Pancreas (tissue), 10 donors: ENCODE results near the gene PCGF2. TPM values are rescaled to one million over a fixed set of nuclear protein-coding genes. Genes with fewer than 3 reads are reported as not detected.

Experiments used
- ATAC-seq, 4 donors: fragments of 200-7000 bp; cut with Tn5 transposase; one replicate each; pipeline versions ENCODE4 v1.8.0 to v1.9.1; 2020; ENCODE audit warnings: mild to moderate bottlenecking in 4 of 4, moderate library complexity in 4 of 4
- DNase-seq, 6 donors: peaks; one replicate each; pipeline ENCODE4 v3.0.0-alpha.2; 2020
- FAIRE-seq: peaks from 2 replicates; lab custom pipeline; 2012; peaks lifted over from hg19 to GRCh38; lab: Jason Lieb, UNC
- H3K27ac ChIP-seq, 4 donors: fragments of 200-600 bp; sonication (generic); 1 replicate in 3 of 4; 2 replicates in 1 of 4; pipeline versions ENCODE4 v1.5.0 to v1.8.0; 2020
- H3K27me3 ChIP-seq, 4 donors: fragments of 200-600 bp; one replicate each; pipeline ENCODE4 v1.8.0; 2021
- H3K36me3 ChIP-seq, 3 donors: fragments of 200-600 bp; sonication (generic) in 1 of 3; one replicate each; pipeline versions ENCODE4 v1.5.0 to v1.8.0; 2020 to 2021
- H3K4me1 ChIP-seq, 3 donors: fragments of 200-600 bp; one replicate each; pipeline ENCODE4 v1.8.0; 2021
- H3K4me3 ChIP-seq, 4 donors: fragments of 200-600 bp; sonication (generic) in 2 of 4; one replicate each; pipeline versions ENCODE4 v1.5.0 to v1.8.0; 2020 to 2021
- H3K9me3 ChIP-seq, 4 donors: fragments of 200-600 bp; one replicate each; pipeline ENCODE4 v1.8.0; 2021
- CTCF ChIP-seq, 4 donors: fragments of 200-600 bp; sonication (generic) in 3 of 4; IDR thresholded peaks; one replicate each; pipeline versions ENCODE4 v1.5.0 to v1.8.0; 2021; ENCODE audit warnings: antibody characterized with exemption in 4 of 4
- WGBS, 2 donors: extraction: QIAGEN DNeasy Blood & Tissue Kit; methylation state at CpG; one replicate each; pipeline ENCODE4 v1.1.7; 2013; 5-methylcytosine and 5-hydroxymethylcytosine counted together
- intact Hi-C, 3 donors: fragments of 100-400 bp; cut with DNase I; formaldehyde crosslinking; loops; one replicate each; pipeline versions ENCODE4 v1.11.1 to v1.14.2; 2022
- polyA plus RNA-seq, 2 donors: library from polyadenylated mRNA; stranded (reverse); fragments of 200-250 nt; gene quantifications; one replicate each; pipeline ENCODE4 v1.2.3, GENCODE V29; 2013
- total RNA-seq, 6 donors: library from RNA; stranded (reverse); fragmentation: NEBNext Ultra II Directional in 4 of 6; extraction: Animal tissue kit (Norgen Biotek cat#: 25700) in 4 of 6; gene quantifications; one replicate each; pipeline versions ENCODE4 v1.2.1 to v1.2.4, GENCODE V29; 2021 to 2023
- donor health status: healthy with polysubstance abuse.
- donor health status: DM: no; HTN: no; CAD: no; lungs with moderate emphysema.
- donor health status: DM: no; HTN: no; CAD: no.
- donor health status: control.
- donor health status: control.
- donor health status: Bipolar disorder and iron deficiency.
- donor health status: DM: yes; HTN: yes; CAD: no.
- donor health status: DM: no; HTN: no; CAD: no.
- donor health status: DM: no; HTN: no; CAD: no.
- donor health status: DM: yes; HTN: yes; CAD: no.

Gene PCGF2
- total and polyA plus RNA-seq, 8 donors = 12.9 to 39.6 (median 22.1) TPM

GRCh38 chr17:38746004-38746848, 1.9 kb downstream of the PCGF2 start:
- FAIRE-seq (no peak), DNase-seq (peak in 1 of 6 donors; percentile 33)

GRCh38 chr17:38745545-38745944, 2.6 kb downstream of the PCGF2 start:
- no peak for ATAC-seq
- Histone ChIP-seq H3K4me1 (peaks cover 33 to 43% (median 34%) of the 10 kb centered on the region in 3 donors), H3K9me3 (no peaks in the 10 kb centered on the region), H3K4me3 (no peak overlapping the region), H3K27ac (no peak overlapping the region), H3K36me3 (no peaks in the 10 kb centered on the region), H3K27me3 (no peaks in the 10 kb centered on the region)
- FAIRE-seq = no peak
- no peak for TF ChIP-seq CTCF (IDR thresholded peaks at IDR 0.05)
- WGBS, 2 donors = 63 to 67% methylated on average over 4 of the region's 4 CpGs
- intact Hi-C loops = no loop called here
- DNase-seq = peak in 2 of 6 donors; percentile 67 to 71

More at GRCh38 chr17:38746004-38746848, 1.9 kb downstream of the PCGF2 start:
- no peak for TF ChIP-seq CTCF (IDR thresholded peaks at IDR 0.05)
- Histone ChIP-seq H3K4me1 (peaks cover 26 to 36% (median 28%) of the 10 kb centered on the region in 3 donors), H3K9me3 (no peaks in the 10 kb centered on the region), H3K4me3 (peak overlapping the region in 2 of 4 donors; percentile 78 to 84), H3K27me3 (no peaks in the 10 kb centered on the region), H3K36me3 (no peaks in the 10 kb centered on the region), H3K27ac (peak overlapping the region; percentile 48 to 85 (median 70))
- intact Hi-C loops = no loop called here
- WGBS, 2 donors = 44 to 52% methylated on average over 8 of the region's 8 CpGs
- ATAC-seq = no peak

- no peaks in the 10 kb centered on the region for H3K9me3 ChIP-seq
- H3K36me3 ChIP-seq = peaks cover 0 to 4% (median 0%) of the 10 kb centered on the region in 3 donors
- no peaks in the 10 kb centered on the region for H3K27me3 ChIP-seq
- peak in 3 of 4 donors; percentile 7 to 33 (median 24) for ATAC-seq
- peaks cover 33 to 48% (median 35%) of the 10 kb centered on the region in 3 donors for H3K4me1 ChIP-seq
- peak overlapping the region; percentile 42 to 91 (median 91) for H3K27ac ChIP-seq
- DNase-seq = peak in 4 of 6 donors; percentile 56 to 74 (median 57)
- no peak for TF ChIP-seq CTCF (IDR thresholded peaks at IDR 0.05)
- intact Hi-C loops = no loop called here
- no peak for FAIRE-seq
- no peak overlapping the region for H3K4me3 ChIP-seq
- 36 to 39% methylated on average over 4 of the region's 4 CpGs for WGBS, 2 donors
Measured at GRCh38 chr17:38743556-38744171, 4.5 kb downstream of the PCGF2 start.

GRCh38 chr17:38742411-38743308, 5.5 kb downstream of the PCGF2 start:
- no peaks in the 10 kb centered on the region for H3K9me3 ChIP-seq
- no peak for FAIRE-seq
- H3K27ac ChIP-seq = peak overlapping the region; percentile 86 to 91 (median 91)
- peak; percentile 40 to 66 (median 59) for ATAC-seq
- H3K4me3 ChIP-seq = no peak overlapping the region
- TF ChIP-seq CTCF (IDR thresholded peaks at IDR 0.05) = no peak
- DNase-seq = peak; percentile 35 to 82 (median 71)
- H3K27me3 ChIP-seq = no peaks in the 10 kb centered on the region
- peaks cover 0 to 13% (median 0%) of the 10 kb centered on the region in 3 donors for H3K36me3 ChIP-seq
- intact Hi-C loops = no loop called here
- WGBS, 2 donors = 33 to 40% methylated on average over 20 to 22 of the region's 22 CpGs
- peaks cover 33 to 48% (median 35%) of the 10 kb centered on the region in 3 donors for H3K4me1 ChIP-seq
